NCI-H2107 (cell line): ENCODE data around the gene NOTUM.
A peak's percentile ranks its signal among the peaks of the same experiment; 100 is the strongest.

Source experiments
- DNase-seq: peaks from one replicate; lab custom pipeline; 2025; lab: John Stamatoyannopoulos, UW

Gene NOTUM

GRCh38 chr17:81935709-81936084, 25.3 kb downstream of the NOTUM start:
- no peak for DNase-seq

- no peak for DNase-seq
Observed at GRCh38 chr17:81934850-81935708, 25.9 kb downstream of the NOTUM start.

- DNase-seq, result no peak
Observed at GRCh38 chr17:81934098-81934757, 26.8 kb downstream of the NOTUM start.

- no peak for DNase-seq
Observed at GRCh38 chr17:81933178-81933699, 27.7 kb downstream of the NOTUM start.

GRCh38 chr17:81932333-81932983, 28.5 kb downstream of the NOTUM start:
- no peak for DNase-seq

- no peak for DNase-seq
Observed at GRCh38 chr17:81931557-81932332, 29.2 kb downstream of the NOTUM start.

- DNase-seq, result no peak
Observed at GRCh38 chr17:81931189-81931556, 29.8 kb downstream of the NOTUM start.

- no peak for DNase-seq
Observed at GRCh38 chr17:81930142-81931125, 30.6 kb downstream of the NOTUM start.

- no peak for DNase-seq
Observed at GRCh38 chr17:81929253-81930141, 31.5 kb downstream of the NOTUM start.

GRCh38 chr17:81928544-81929252, 32.3 kb downstream of the NOTUM start:
- DNase-seq, result no peak

- DNase-seq, result peak; percentile 90
Observed at GRCh38 chr17:81927653-81928543, 33.1 kb downstream of the NOTUM start, which contains the start of gene MAFG. Gene MAFG, minus strand, starts transcription at chr17:81927735. Its CDS starts 4,550 bp downstream, at chr17:81923185.

GRCh38 chr17:81927152-81927652, 33.8 kb downstream of the NOTUM start:
- DNase-seq, result no peak

- no peak for DNase-seq
Observed at GRCh38 chr17:81926451-81927151, 34.4 kb downstream of the NOTUM start.

GRCh38 chr17:81925860-81926450, 35.0 kb downstream of the NOTUM start:
- no peak for DNase-seq

GRCh38 chr17:81924557-81925532, 36.1 kb downstream of the NOTUM start:
- no peak for DNase-seq
